Astrocyte (in vitro differentiated cells and primary cell): ENCODE data around the gene SPAG7. TPM values are rescaled to one million over a fixed set of nuclear protein-coding genes. Genes with fewer than 3 reads are reported as not detected.
A peak's percentile ranks its signal among the peaks of the same experiment; 100 is the strongest.

Experiments used
- DNase-seq: peaks from one replicate; pipeline ENCODE4 v3.0.0-alpha.2; 2010; ENCODE audit warnings: low read depth
- FAIRE-seq: peaks from 2 replicates; lab custom pipeline; 2011; peaks lifted over from hg19 to GRCh38; lab: Jason Lieb, UNC
- H2AFZ ChIP-seq: 2 replicates; pipeline ENCODE4 v1.6.0; 2012; ENCODE audit warnings: low read depth, low read length, inconsistent platforms
- H3K27ac ChIP-seq: 2 replicates; pipeline ENCODE4 v1.5.1; 2011; ENCODE audit warnings: low read depth, low read length, inconsistent platforms
- H3K27me3 ChIP-seq: 2 replicates; pipeline ENCODE4 v1.6.0; 2011; ENCODE audit warnings: low read length, inconsistent platforms; ENCODE audit not compliant: insufficient read depth
- H3K36me3 ChIP-seq: 2 replicates; pipeline ENCODE4 v1.5.1; 2011; ENCODE audit warnings: low read length, inconsistent platforms; ENCODE audit not compliant: insufficient read depth
- H3K4me1 ChIP-seq: 2 replicates; pipeline ENCODE4 v1.5.1; 2011; ENCODE audit warnings: low read length, inconsistent platforms; ENCODE audit not compliant: insufficient read depth
- H3K4me2 ChIP-seq: 2 replicates; pipeline ENCODE4 v1.6.0; 2012; ENCODE audit warnings: low read length, inconsistent platforms
- H3K4me3 ChIP-seq: 2 replicates; pipeline ENCODE4 v1.5.1; 2011; ENCODE audit warnings: low read depth, mild to moderate bottlenecking, low read length, inconsistent platforms; ENCODE audit not compliant: insufficient read depth
- H3K79me2 ChIP-seq: 2 replicates; pipeline ENCODE4 v1.6.0; 2012; ENCODE audit warnings: mild to moderate bottlenecking, low read length, inconsistent platforms; ENCODE audit not compliant: insufficient read depth
- H3K9ac ChIP-seq: 2 replicates; pipeline ENCODE4 v1.6.0; 2012; ENCODE audit warnings: mild to moderate bottlenecking, low read length, inconsistent platforms
- H3K9me3 ChIP-seq: 2 replicates; pipeline ENCODE4 v1.5.1; 2012; ENCODE audit warnings: low read depth, mild to moderate bottlenecking, low read length, inconsistent platforms; ENCODE audit not compliant: insufficient read depth
- H4K20me1 ChIP-seq: 2 replicates; pipeline ENCODE4 v1.6.0; 2012; ENCODE audit warnings: low read length, inconsistent platforms; ENCODE audit not compliant: insufficient read depth
- H3K27ac Mint-ChIP-seq: one replicate; pipeline ENCODE4 v1.8.0; 2021; ENCODE audit warnings: mild to moderate bottlenecking, mixed read lengths; ENCODE audit not compliant: unreplicated experiment
- H3K27me3 Mint-ChIP-seq: one replicate; pipeline ENCODE4 v1.8.0; 2021; ENCODE audit warnings: low read depth, mixed read lengths; ENCODE audit not compliant: unreplicated experiment
- H3K36me3 Mint-ChIP-seq: one replicate; pipeline ENCODE4 v1.8.0; 2021; ENCODE audit warnings: low read depth, mixed read lengths; ENCODE audit not compliant: unreplicated experiment
- H3K4me1 Mint-ChIP-seq: one replicate; pipeline ENCODE4 v1.8.0; 2021; ENCODE audit warnings: low read depth, mixed read lengths; ENCODE audit not compliant: unreplicated experiment
- H3K4me3 Mint-ChIP-seq: one replicate; pipeline ENCODE4 v1.8.0; 2021; ENCODE audit warnings: mild to moderate bottlenecking, moderate library complexity, mixed read lengths; ENCODE audit not compliant: unreplicated experiment
- H3K9me3 Mint-ChIP-seq: one replicate; pipeline ENCODE4 v1.8.0; 2021; ENCODE audit warnings: mild to moderate bottlenecking, mixed read lengths; ENCODE audit not compliant: unreplicated experiment
- EZH2 ChIP-seq: IDR thresholded peaks from 2 replicates; pipeline ENCODE4 v1.6.1; 2012; ENCODE audit warnings: mild to moderate bottlenecking, low read length, inconsistent platforms; ENCODE audit not compliant: insufficient read depth
- total RNA-seq: library from RNA; stranded (reverse); gene quantifications from 2 replicates; pipeline ENCODE4 v1.2.1, GENCODE V29; 2021
- TF ChIP-seq, protein P1 (sequence below): IDR thresholded peaks from 2 replicates; pipeline ENCODE4 v1.5.1; 2011; ENCODE audit warnings: low read depth, mild to moderate bottlenecking, inconsistent platforms, low read length, moderate library complexity; ENCODE audit not compliant: insufficient read depth

Gene SPAG7
- total RNA-seq, 1 donor from 2014 or later, result 60.9 TPM

DNA sequence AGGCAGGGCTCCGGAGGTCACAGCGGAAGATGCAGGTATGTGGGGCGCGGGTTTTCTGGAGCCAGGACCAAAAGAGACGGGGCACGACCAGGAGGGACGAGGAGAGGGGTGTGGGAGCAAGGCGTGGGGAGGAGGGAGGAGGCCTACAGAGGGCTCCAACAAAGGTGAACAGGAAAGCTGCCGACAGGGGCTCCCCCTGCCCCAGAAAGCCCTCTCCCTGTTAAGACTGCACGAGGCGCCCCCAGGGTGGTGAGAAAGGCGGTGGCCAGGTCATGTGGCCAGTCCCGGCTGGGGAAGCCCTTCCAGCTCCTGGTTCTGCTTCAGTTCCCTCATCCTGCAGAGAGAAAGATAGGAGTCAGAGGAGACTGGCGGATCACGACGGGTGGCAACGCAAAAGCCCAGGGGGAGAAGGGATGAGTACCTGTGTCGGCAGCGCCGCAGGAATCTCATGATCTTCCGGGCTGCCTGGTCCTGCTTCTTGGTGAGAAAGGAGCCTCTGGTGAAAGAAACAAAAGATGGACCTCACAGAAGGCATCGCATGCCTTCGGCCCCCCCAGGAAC, 949 bp upstream of the SPAG7 start:
- Mint-ChIP-seq H3K27ac (no peak overlapping the region), H3K27me3 (no peaks in the 10 kb centered on the region), H3K4me1 (peaks cover 29% of the 10 kb centered on the region), H3K36me3 (peaks cover 25% of the 10 kb centered on the region), H3K9me3 (peaks cover 5% of the 10 kb centered on the region), H3K4me3 (no peak overlapping the region)
- H3K27me3 ChIP-seq, result no peaks in the 10 kb centered on the region
- H3K27ac ChIP-seq, result peak overlapping the region; percentile 87
- H4K20me1 ChIP-seq, result peaks cover 33% of the 10 kb centered on the region
- H3K79me2 ChIP-seq, result peaks cover 54% of the 10 kb centered on the region
- TF ChIP-seq, protein P1, sequence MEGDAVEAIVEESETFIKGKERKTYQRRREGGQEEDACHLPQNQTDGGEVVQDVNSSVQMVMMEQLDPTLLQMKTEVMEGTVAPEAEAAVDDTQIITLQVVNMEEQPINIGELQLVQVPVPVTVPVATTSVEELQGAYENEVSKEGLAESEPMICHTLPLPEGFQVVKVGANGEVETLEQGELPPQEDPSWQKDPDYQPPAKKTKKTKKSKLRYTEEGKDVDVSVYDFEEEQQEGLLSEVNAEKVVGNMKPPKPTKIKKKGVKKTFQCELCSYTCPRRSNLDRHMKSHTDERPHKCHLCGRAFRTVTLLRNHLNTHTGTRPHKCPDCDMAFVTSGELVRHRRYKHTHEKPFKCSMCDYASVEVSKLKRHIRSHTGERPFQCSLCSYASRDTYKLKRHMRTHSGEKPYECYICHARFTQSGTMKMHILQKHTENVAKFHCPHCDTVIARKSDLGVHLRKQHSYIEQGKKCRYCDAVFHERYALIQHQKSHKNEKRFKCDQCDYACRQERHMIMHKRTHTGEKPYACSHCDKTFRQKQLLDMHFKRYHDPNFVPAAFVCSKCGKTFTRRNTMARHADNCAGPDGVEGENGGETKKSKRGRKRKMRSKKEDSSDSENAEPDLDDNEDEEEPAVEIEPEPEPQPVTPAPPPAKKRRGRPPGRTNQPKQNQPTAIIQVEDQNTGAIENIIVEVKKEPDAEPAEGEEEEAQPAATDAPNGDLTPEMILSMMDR, result no peak
- TF ChIP-seq EZH2, result no peak
- peak overlapping the region; percentile 87 for H3K4me3 ChIP-seq
- no peak for FAIRE-seq
- H3K4me1 ChIP-seq, result peaks cover 33% of the 10 kb centered on the region
- H3K9ac ChIP-seq, result peak overlapping the region; percentile 93
- no peak for DNase-seq
- peak overlapping the region; percentile 95 for H3K4me2 ChIP-seq
- no peaks in the 10 kb centered on the region for H3K9me3 ChIP-seq
- H2AFZ ChIP-seq, result no peak overlapping the region
- H3K36me3 ChIP-seq, result peaks cover 6% of the 10 kb centered on the region

DNA sequence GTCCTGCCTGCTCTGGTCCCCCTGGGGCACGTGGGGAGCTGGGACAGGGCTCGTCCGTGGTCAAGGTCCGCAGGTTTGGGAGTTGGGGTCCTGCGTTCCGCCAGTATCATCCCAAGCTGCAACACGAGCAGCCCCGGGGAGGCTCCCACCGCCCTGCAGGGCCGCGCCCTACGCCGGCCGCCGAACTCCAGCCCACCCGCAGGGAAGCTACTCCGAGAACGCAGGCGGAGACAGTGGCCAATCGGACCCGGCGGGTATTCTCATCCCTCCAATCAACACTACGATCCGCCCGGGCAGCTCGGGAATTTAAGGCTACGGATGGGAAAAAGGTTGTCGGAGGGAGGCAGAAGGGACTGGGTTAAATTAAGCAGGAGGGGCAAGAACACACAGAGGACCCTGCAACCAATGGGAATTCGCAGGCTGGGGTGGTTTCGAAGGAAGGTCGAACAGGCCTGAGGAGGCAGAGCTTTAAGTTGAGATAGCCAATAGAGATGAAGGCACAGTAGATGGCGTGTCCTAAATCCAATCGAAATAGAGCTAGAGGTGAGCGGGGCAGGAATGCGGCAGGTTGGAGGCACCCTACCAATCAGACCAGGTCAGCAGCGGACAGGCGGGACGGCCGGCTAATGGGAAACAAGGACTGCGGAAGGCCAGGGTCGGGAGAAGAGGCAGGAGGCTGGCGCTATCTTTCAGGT, 626 bp downstream of the SPAG7 start:
- peaks cover 48% of the 10 kb centered on the region for H3K79me2 ChIP-seq
- H3K27ac ChIP-seq, result peak overlapping the region; percentile 97
- peak overlapping the region; percentile 95 for H3K4me2 ChIP-seq
- no peaks in the 10 kb centered on the region for H3K9me3 ChIP-seq
- peak; percentile 100 for DNase-seq
- H3K36me3 Mint-ChIP-seq, result peaks cover 22% of the 10 kb centered on the region
- H3K27ac Mint-ChIP-seq, result no peak overlapping the region
- no peaks in the 10 kb centered on the region for H3K27me3 ChIP-seq
- peak overlapping the region; percentile 75 for H2AFZ ChIP-seq
- peaks cover 29% of the 10 kb centered on the region for H3K4me1 Mint-ChIP-seq
- no peaks in the 10 kb centered on the region for H3K27me3 Mint-ChIP-seq
- peaks cover 33% of the 10 kb centered on the region for H3K4me1 ChIP-seq
- H3K4me3 Mint-ChIP-seq, result no peak overlapping the region
- H4K20me1 ChIP-seq, result peaks cover 22% of the 10 kb centered on the region
- H3K4me3 ChIP-seq, result peak overlapping the region; percentile 87
- TF ChIP-seq, protein P1, result no peak
- TF ChIP-seq EZH2, result no peak
- peak overlapping the region; percentile 93 for H3K9ac ChIP-seq
- peaks cover 4% of the 10 kb centered on the region for H3K36me3 ChIP-seq
- H3K9me3 Mint-ChIP-seq, result peaks cover 5% of the 10 kb centered on the region
- peak; percentile 90 for FAIRE-seq
